Activated CD4-positive, alpha-beta T cell treated with anti-CD3 and anti-CD28 coated beads, Interleukin-2, amount 50 U/mL, for 1 hour (primary cell): ENCODE results near the gene DRGX.

ENCODE experiments used
- DNase-seq: peaks from one replicate; pipeline ENCODE4 v3.0.0-alpha.2; 2020

Gene DRGX

GRCh38 chr10:49361178-49361554 is 34.7 kb downstream of the DRGX start:
- DNase-seq: no peak

GRCh38 chr10:49360271-49361177 is 35.4 kb downstream of the DRGX start:
- DNase-seq: no peak

DNA sequence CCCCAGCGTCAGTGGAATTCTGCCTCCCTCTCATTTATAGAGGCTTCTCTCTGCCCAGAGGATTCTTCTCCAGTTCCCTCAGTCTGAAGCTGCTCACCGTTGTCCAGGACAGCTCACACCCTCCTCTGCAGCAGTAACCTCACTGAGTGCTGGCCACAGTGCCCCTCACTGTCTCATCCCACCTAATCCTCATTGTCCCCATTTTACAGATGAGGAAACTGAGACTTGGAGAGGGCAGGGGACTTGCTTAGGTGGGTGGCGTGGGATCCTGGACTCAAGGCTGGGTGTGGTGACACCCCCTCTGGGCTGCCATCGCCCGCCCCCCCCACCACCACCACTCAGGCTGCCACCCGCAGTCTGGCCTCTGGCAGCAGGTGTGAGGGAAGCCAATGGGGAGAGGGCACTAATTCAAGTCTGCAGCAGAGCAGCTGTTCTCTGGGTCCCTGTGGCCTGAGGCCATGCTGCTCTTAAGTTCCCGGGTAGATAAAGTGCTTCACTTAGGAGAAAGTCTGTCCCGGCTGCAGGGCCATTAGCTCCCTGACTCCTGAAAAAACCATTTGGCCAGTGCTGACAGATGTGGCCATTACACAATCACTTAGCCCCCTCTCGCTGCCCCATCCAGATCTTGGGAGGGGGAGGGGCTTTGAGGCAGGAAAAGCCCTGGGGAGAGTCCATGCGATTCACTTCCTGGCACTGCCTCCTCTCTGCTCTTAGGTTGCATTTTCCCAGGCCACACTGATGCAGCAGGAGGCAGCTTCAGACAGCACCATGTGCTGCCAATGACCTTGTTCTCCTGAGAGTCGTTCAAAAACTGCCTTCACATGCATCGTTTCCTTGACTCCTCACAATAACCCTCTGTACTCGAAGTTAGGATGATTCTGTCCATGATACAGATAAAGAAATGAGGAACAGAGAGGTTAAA is 36.3 kb downstream of the DRGX start:
- no peak for DNase-seq

GRCh38 chr10:49357910-49358309 is 38.0 kb downstream of the DRGX start:
- DNase-seq: no peak

DNA sequence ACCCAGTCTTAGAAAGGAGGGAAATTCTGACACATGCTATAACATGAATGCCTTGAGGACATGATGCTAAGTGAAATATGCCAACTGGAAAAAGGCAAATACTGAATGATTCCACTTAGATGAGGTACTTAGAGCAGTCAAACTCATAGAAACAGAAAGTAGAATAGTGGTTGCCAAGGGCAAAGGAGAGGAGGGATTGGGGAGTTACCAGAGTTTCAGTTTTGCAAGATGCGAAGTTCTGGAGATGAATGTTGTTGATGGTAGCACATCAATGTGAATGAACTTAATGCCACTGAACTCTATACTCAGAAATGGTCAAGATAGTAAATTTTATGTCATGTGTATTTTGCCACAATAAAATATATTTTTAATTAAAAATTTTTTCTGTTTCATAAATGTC is 38.9 kb downstream of the DRGX start:
- DNase-seq: no peak

GRCh38 chr10:49356181-49356580 is 39.7 kb downstream of the DRGX start:
- DNase-seq: no peak

DNA sequence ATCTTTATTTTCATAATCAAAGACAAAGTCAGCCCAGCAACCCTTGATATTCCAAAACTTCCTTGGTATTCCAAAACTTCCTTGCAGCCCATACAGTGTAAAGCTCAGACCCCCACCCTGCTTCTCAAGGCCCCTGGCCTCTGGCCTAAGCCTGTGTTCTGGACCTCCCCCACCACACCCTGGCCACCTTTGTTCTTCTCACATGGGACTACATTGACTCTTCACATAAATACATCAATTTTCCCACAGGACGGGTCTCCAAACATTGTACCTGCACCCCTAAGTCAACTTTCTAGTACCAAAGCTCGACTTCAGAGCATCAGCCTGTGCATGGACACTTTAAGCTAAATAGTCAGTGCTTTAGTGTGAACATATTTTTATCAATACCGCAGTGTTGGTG is 40.7 kb downstream of the DRGX start:
- no peak for DNase-seq

GRCh38 chr10:49354593-49354992 is 41.3 kb downstream of the DRGX start:
- no peak for DNase-seq

GRCh38 chr10:49353895-49354566 is 41.9 kb downstream of the DRGX start:
- no peak for DNase-seq

- DNase-seq: no peak
These were observed 42.6 kb downstream of the DRGX start for GRCh38 chr10:49353026-49353894.

GRCh38 chr10:49352323-49352722 is 43.6 kb downstream of the DRGX start:
- DNase-seq: no peak

DNA sequence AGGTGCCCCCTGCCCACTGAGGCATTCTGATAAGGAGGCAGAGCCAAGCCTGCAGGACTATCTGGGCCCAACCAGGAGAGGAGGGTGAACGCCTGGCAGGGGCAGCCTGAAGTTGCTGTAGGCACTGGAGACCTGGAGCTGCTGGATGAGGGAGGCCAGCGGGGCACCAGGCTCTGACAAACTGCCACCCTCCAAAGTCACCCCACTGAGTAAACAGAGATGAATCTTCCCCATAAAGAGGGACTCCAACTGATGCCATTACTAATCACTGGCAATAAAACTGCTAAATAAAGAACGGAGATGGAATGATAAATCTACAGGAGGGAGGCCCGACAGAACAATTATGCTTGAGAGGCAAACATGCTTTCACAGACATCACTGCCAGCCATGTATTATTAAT is 44.2 kb downstream of the DRGX start:
- DNase-seq: no peak

DNA sequence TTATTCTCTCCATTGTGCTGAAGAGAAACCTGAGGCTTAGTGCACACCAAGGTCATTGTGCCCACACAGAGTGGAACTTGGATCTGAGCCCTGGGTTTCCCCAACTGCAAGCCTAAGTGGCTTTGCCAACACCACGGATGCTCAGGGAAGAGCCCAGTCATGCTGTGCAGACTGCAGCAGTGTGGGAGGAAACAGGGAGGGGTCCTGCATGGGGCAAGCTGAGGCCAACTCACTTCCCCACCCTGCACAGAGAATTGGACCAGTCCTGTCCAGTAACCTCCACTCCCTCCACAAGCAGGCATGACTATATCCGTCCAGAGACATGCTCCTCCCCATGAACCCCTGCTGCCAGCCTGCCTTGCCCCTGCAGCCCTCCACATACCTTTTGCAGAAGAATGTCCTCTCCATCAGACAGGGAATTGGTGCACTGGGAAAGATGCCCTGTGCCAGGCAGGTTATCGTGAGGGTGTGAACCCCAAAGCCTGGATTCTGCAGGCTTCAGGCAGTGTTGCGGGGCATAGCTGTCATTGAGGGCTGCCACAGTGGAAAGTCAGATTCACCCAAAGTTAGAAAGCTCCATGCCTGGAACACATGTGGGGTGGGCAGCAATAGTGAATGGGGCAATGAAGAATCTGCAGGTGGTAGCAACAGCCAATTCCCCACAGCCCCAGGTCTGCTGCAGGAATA is 44.9 kb downstream of the DRGX start:
- no peak for DNase-seq

GRCh38 chr10:49350138-49350537 is 45.8 kb downstream of the DRGX start:
- DNase-seq: no peak

DNA sequence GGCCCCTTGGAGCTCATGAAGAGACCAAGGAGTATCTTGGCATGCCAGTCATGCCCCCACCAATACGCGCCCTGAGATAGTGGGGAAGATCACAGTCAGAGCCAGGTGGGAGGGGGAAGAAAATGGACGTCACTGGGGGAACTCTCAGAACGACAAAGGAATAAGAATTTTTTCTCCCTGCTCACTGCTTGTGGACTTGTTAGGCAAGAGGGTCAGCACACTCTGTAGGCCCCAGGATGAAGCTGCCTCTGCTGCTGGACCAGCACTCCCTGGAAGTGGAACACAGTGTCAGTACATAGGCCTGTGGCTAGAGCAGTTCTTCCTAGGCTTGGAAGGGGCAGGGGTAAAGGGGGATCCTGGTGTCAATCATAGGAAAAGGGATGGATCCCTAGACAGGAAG is 46.5 kb downstream of the DRGX start:
- no peak for DNase-seq

GRCh38 chr10:49348593-49348992 is 47.3 kb downstream of the DRGX start:
- DNase-seq: no peak

DNA sequence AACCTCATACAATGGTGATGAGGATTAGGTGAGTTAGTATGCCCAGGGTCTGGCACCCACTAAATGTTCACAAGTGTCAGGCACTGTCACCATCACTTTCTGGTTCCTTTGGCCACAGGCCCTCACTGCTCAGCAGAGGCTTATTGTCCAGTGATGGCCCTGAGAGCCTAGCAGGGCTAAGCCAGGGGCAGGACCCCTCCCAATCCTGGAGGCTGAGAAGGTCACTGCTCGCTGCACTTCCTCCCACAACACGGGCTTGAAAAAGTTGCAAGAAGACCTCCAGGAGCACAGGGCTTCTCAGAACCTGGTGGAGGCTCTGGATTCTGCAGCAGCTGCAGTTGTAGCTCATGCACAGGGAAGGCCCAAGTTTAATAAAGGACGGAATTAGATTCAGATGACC is 48.1 kb downstream of the DRGX start:
- DNase-seq: no peak

- DNase-seq: no peak
These were observed 48.5 kb downstream of the DRGX start for GRCh38 chr10:49347342-49347741.

GRCh38 chr10:49344840-49345239 is 51.0 kb downstream of the DRGX start:
- no peak for DNase-seq

DNA sequence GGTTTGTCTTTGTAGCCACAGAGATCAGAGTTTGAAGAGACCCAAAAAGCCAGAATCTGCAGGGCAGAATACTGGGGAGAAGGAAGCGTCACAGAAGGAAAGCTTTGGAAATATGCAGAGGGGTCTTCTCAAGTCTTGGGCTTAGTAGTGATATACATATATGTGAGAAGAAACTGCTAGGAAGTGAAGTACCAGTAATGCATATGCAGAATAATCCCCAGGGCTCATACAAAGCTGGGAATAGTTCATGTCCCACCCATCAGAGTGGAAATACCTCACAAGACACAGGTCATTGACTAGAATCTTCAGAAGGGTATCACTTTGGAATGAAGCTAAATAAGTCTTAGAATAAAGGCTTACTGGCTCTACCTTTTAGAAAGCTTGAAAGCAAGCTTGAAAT is 57.3 kb downstream of the DRGX start:
- no peak for DNase-seq

DNA sequence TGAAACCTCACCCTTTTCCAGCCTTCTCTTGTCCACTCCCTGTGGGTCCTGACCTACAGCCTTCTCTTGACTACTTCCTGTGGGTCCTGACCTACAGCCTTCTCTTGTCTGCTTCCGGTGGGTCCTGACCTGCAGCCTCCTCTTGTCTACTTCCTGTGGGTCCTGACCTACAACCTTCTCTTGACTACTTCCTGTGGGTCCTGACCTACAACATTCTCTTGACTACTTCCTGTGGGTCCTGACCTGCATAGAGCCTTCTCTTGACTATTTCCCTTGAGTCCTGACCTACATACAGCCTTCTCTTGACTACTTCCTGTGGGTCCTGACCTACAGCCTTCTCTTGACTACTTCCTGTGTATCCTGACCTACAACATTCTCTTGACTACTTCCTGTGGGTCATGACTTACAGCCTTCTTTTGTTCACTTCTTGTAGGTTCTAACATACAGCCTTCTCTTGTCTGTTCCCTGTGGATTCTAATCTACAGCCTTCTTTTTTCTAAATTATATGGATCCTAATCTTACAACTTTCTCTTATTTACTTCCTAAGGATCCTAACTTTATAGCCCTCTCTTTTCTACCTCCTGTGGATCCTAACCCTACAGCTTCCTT is 60.4 kb downstream of the DRGX start:
- DNase-seq: no peak
